Astrocyte (in vitro differentiated cells and primary cell): ENCODE results near the gene ASCC3.

Experiments
- EZH2 ChIP-seq: IDR thresholded peaks from 2 replicates; pipeline ENCODE4 v1.6.1; 2012; ENCODE audit warnings: mild to moderate bottlenecking, low read length, inconsistent platforms; ENCODE audit not compliant: insufficient read depth
- TF ChIP-seq, protein P1 (sequence below): IDR thresholded peaks from 2 replicates; pipeline ENCODE4 v1.5.1; 2011; ENCODE audit warnings: low read depth, mild to moderate bottlenecking, inconsistent platforms, low read length, moderate library complexity; ENCODE audit not compliant: insufficient read depth

DNA sequence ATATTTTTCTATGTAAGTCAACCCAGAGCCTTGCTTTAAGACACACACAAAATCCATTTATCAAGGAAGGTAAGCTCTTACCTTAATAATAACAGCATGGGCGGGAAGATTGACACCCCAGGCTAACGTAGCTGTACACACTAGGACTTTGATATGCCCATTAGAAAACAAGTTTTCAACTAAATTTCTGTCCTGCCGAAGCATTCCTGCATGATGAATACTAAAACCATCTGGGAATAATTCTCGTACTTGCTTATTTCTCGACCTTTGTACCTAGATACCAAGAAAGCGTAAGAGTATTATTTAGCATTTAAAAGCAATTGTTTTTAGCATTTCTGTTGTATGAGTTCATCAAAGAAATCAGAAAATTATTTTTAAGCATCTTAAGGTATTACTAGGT is 218.9 kb downstream of the ASCC3 start:
- TF ChIP-seq, protein P1, sequence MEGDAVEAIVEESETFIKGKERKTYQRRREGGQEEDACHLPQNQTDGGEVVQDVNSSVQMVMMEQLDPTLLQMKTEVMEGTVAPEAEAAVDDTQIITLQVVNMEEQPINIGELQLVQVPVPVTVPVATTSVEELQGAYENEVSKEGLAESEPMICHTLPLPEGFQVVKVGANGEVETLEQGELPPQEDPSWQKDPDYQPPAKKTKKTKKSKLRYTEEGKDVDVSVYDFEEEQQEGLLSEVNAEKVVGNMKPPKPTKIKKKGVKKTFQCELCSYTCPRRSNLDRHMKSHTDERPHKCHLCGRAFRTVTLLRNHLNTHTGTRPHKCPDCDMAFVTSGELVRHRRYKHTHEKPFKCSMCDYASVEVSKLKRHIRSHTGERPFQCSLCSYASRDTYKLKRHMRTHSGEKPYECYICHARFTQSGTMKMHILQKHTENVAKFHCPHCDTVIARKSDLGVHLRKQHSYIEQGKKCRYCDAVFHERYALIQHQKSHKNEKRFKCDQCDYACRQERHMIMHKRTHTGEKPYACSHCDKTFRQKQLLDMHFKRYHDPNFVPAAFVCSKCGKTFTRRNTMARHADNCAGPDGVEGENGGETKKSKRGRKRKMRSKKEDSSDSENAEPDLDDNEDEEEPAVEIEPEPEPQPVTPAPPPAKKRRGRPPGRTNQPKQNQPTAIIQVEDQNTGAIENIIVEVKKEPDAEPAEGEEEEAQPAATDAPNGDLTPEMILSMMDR: no peak
- TF ChIP-seq EZH2: no peak
